Middle frontal gyrus (tissue), 1 donor: ENCODE data around the gene RNU6-1.

Experiments
- DNase-seq: peaks from one replicate; pipeline ENCODE4 v3.0.0-alpha.2; 2015; ENCODE audit warnings: low spot score; ENCODE audit errors: extremely low spot score

Gene RNU6-1

DNA sequence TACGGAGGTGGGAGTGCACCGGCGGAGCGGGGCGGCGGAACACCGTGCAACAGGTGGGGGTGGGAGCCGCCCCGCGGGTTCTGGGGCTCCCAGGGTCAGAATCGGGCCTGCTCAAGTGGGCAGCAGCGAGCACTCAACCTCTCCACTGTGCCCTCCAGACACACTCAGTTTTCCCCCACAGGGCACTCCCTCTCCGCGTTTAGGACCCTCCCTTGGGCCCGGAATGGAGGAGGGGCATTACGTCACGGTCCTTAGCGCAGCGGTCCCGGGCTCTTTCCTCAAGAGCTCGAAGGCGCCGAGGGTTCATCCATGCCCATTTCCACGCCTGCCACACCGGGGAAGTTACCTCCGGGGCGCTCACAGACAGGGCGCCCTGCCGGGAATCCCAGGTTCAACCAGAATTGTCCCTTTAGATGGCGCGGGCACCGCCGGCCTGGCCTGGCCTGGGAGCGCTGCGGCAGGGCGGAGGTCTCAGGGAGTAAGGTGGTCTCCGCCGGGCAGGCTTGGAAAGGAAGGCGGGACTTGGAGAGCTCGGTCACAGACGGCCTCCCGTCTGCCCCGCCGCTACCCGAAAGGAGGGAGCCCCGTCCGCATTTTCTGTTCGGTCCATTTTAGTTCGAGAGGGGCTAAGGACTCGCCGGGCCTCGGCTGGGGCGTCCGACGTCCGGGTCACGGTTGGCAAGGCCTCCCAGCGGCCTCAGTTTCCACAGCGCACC lies 5.1 kb downstream of the RNU6-1 start:
- DNase-seq: no peak

DNA sequence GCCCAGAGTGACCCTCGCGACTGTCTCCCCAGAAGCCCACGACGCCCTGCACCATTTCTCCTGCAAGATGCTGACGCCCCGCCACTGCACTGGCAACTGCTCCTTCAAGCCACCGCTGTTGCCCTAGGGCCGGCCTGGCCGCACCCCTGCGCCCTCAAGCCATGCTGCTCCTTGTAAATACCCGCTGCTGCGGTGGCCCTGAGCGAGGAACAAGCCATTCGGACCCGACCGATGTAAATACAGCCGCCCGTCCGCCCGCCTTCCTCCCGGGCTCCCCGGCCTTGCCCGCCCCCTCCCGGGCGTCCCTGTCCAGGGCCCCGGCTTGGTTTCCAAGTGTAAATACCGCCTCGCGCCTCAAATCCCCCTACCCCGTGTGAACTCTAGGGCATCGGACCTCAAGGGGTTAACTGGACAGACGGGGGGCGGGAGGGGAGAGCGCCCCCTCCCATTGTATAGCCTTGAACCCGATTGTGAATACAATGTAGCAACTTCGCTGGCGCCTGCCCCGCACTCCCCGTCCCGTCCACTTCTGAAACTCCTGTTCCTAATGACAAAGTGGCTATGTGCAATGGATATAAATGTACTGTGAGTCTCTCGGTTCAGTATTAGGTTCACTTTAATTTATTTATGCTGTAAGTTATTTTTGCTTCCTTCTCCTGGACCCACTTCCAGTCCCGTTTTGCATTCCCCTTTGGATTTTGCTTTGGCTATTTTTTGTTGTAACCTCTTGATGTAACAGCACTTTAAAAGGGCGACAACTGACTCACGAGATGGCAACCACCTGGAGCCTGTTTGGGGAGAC lies 5.9 kb downstream of the RNU6-1 start:
- DNase-seq: no peak

- DNase-seq: no peak
Measured at GRCh38 chr15:67832897-67833709, 6.7 kb downstream of the RNU6-1 start.

DNA sequence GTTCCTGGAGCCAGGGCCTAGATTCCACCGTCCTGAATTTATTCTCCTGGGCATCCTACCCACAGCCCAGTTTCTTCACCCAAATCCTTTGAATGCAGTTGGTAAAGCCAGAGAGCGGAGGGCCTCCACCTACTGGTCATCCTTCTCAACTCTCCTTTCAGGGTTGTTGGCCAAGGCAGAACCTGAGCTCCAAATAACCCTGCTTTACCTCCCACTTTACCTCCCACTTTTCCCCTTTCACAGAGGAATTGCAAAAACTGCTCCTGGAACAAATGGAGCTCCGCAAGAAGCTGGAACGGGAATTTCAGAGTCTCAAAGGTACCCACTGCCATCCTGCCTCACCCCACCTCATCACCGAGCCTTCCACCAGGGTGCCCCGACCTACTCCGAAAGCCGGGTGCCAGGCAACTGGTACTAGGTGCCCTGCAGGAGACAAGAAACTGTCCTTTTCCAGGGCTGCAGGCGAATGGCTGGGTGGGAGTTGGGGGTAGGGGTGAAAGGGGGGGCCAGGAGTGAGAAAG lies 7.8 kb downstream of the RNU6-1 start:
- DNase-seq: no peak

- DNase-seq: no peak
Measured at GRCh38 chr15:67831363-67831762, 8.5 kb downstream of the RNU6-1 start.

- DNase-seq: no peak
Measured at GRCh38 chr15:67829647-67830504, 10.0 kb downstream of the RNU6-1 start.

DNA sequence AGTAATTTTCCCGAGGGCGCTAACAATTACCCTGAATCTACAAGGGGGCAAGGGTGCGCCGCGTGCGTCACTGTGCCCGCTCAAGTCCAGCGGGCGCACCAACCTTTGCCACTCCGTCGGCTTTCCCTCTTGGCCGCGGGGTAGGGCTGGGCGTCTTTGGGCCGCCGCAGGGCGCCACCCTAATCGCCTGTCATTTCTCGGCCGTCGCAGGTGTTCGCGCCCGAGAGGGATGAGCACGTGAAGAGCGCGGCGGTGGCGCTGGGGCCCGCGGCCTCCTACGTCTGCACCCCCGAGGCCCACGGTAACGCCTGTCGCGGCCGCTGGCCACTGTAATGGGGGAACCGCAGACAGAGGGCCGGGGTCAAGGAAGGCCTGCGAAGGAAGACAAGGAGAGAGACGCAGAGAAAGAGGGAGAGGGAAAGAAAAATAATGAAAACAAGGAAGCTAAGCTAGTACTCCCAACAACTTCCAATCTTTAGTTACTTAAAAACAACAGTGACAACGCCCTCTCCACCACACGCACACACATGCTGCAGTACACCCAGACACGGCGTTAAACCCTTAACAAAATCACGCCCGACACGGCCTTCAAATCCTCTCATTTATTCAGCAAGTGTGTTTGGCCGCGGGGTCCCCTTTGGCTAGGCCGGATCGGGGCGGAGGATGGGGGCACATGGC lies 10.7 kb downstream of the RNU6-1 start:
- no peak for DNase-seq

DNA sequence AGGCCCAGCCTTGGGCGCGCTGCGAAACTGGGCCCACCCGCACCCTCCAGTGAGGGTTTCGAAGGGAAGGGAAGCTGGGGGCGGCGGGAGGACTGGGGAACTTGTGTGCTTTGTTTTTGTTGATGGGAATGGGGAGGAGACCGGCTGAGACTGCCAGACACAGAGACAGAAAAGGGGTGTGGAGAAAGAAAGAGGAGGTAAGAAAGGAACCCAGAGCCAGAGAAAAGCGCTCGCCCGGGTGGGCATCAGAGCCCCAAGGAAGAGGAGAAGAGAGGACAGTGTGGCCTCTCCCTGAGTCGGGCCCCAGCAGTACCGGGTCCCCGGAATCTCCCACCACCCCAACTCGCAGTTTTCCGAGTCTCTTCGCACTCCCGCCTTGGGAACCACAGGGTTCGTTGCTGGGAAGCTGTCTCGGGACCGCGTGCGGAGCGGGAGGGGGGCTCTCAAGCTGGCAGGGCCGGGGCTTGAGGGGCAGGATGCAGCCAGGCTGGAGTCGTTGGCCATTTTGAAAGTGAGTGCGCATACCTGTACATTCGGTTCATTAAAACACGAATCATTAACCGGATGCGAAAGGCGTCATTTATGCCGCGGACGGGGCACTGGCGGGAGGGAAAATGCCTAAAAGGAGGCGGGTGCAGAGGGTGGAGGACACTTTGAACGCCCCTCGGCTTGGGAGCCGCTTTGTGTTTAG lies 11.4 kb downstream of the RNU6-1 start:
- DNase-seq: no peak

- no peak for DNase-seq
Measured at GRCh38 chr15:67827562-67828277, 12.1 kb downstream of the RNU6-1 start.

- DNase-seq: no peak
Measured at GRCh38 chr15:67826717-67827561, 12.9 kb downstream of the RNU6-1 start.

- no peak for DNase-seq
Measured at GRCh38 chr15:67825881-67826716, 13.7 kb downstream of the RNU6-1 start.

- no peak for DNase-seq
Measured at GRCh38 chr15:67824976-67825880, 14.6 kb downstream of the RNU6-1 start, which contains the start of gene SKOR1. Gene SKOR1, plus strand, starts transcription at chr15:67825509. Its CDS starts 94 bp downstream, at chr15:67825603.

DNA sequence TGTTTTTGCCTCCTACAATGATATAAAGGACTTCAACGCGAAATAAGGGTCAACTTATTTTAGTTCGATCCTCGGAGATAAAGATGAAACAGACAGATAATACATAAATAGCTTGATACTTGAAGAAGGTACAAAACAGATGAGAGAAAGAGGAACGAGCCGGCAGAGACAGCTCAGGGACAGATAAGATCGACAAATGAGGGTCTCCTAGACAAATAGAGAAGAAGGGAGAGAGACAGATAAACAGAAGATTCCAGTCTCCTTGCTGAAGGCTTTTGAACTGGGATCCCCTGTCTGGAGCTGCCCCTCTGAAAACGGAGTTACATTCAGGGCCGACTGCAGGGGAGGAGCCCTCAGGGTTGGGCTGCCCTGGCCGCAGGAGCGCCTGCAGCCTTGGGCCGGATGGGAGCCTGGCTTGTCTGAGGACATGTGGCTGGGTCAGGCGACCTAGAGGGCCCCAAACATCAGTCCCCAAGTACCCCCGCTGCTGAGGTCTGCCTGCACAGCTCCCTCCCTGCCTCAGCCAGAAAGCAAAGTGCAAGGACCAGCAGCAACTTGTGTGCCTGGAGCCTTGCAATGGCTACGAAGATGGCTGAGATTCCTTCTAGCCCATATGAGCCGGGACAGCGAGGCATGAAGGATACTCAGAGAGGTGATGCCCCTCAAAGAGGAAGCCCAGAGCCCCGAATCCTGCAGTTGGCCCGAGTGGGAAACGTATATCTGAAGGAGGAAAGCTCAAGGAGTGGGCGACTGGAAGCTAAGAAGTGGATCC lies 15.5 kb downstream of the RNU6-1 start:
- DNase-seq: no peak

GRCh38 chr15:67823314-67824196 lies 16.3 kb downstream of the RNU6-1 start:
- DNase-seq: no peak
